GM12878 (cell line): ENCODE results near the gene HIKESHI. TPM values are rescaled to one million over a fixed set of nuclear protein-coding genes. Genes with fewer than 3 reads are reported as not detected.
A peak's percentile ranks its signal among the peaks of the same experiment; 100 is the strongest.

Source experiments
- ATAC-seq: fragments of 200-7000 bp; cut with Tn5 transposase; 3 replicates; pipeline ENCODE4 v1.9.1; 2020; ENCODE audit warnings: mild to moderate bottlenecking, moderate library complexity
- BruUV-seq: library from RNA; stranded (reverse); fragments of 400-500 nt; replicated peaks from 2 replicates; lab custom pipeline; 2021; lab: Mats Ljungman, UMichigan
- CTCF ChIA-PET: fragments of 300-600 bp; sonication (Branson Sonifier 250); formaldehyde crosslinking; extraction: SDS; loops from one replicate; lab custom pipeline; 2021; ENCODE audit warnings: inconsistent platforms; lab: Yijun Ruan, JAX
- POLR2A ChIA-PET: fragments of 350-600 bp; formaldehyde crosslinking; extraction: SDS; loops from one replicate; lab custom pipeline; 2021; ENCODE audit warnings: inconsistent platforms; lab: Charles Lee
- RAD21 ChIA-PET: fragments of 300-600 bp; sonication (Branson Sonifier 250); formaldehyde crosslinking; loops from one replicate; lab custom pipeline; 2023; ENCODE audit warnings: antibody characterized with exemption; ENCODE audit not compliant: unreplicated experiment; lab: Charles Lee
- SMC1A ChIA-PET: fragments of 300-600 bp; sonication (Branson Sonifier 250); formaldehyde crosslinking; loops from one replicate; lab custom pipeline; 2023; ENCODE audit not compliant: unreplicated experiment, uncharacterized antibody; lab: Charles Lee
- DNase-seq: peaks from one replicate; pipeline ENCODE4 v3.0.0-alpha.2; 2011; ENCODE audit warnings: low read depth, low spot score
- FAIRE-seq: peaks from 3 replicates; lab custom pipeline; 2011; peaks lifted over from hg19 to GRCh38; lab: Jason Lieb, UNC
- H2AFZ ChIP-seq: 2 replicates; pipeline ENCODE4 v1.6.0; 2011; ENCODE audit warnings: low read depth, low read length, control low read depth; ENCODE audit not compliant: control insufficient read depth
- H3K27ac ChIP-seq: 2 replicates; pipeline ENCODE4 v1.5.1; 2011; ENCODE audit warnings: control low read depth; ENCODE audit not compliant: control insufficient read depth, insufficient read depth
- H3K27me3 ChIP-seq, 2 experiments: replicated peaks in 1 of 2; 2 replicates each; pipeline versions ENCODE4 v1.6.0 to v1.6.1; 2011; ENCODE audit warnings: low read length in 1 of 2; ENCODE audit not compliant: control insufficient read depth in 2 of 2, insufficient read depth in 2 of 2
- H3K36me3 ChIP-seq, 2 experiments: 2 replicates each; pipeline ENCODE4 v1.5.1; 2011; ENCODE audit warnings: low read length in 1 of 2; ENCODE audit not compliant: control insufficient read depth in 2 of 2, insufficient read depth in 2 of 2
- H3K4me1 ChIP-seq: 2 replicates; pipeline ENCODE4 v1.6.1; 2011; ENCODE audit warnings: mild to moderate bottlenecking, low read length, moderate library complexity, mixed read lengths; ENCODE audit not compliant: control insufficient read depth, insufficient read depth
- H3K4me2 ChIP-seq: 2 replicates; pipeline ENCODE4 v1.6.0; 2011; ENCODE audit warnings: control low read depth; ENCODE audit not compliant: control insufficient read depth, insufficient read depth
- H3K4me3 ChIP-seq: fragments of 200-600 bp; sonication (generic); 2 replicates; pipeline ENCODE4 v1.5.1; 2016
- H3K79me2 ChIP-seq: 2 replicates; pipeline ENCODE4 v1.6.0; 2011; ENCODE audit warnings: low read length; ENCODE audit not compliant: control insufficient read depth, insufficient read depth
- H3K9ac ChIP-seq: 2 replicates; pipeline ENCODE4 v1.8.0; 2011; ENCODE audit warnings: low read length, control low read depth, mixed read lengths; ENCODE audit not compliant: control insufficient read depth, insufficient read depth
- H3K9me3 ChIP-seq: replicated peaks from 3 replicates; pipeline ENCODE4 v1.5.1; 2011; ENCODE audit warnings: mild to moderate bottlenecking, low read length; ENCODE audit not compliant: control insufficient read depth, insufficient read depth
- H4K20me1 ChIP-seq: 2 replicates; pipeline ENCODE4 v1.6.0; 2011; ENCODE audit not compliant: control insufficient read depth, insufficient read depth
- POU2F2 ChIP-seq: IDR thresholded peaks from 3 replicates; pipeline ENCODE4 v1.6.1; 2011; ENCODE audit warnings: low read depth, mild to moderate bottlenecking, low read length, borderline replicate concordance
- PRDM15 ChIP-seq: fragments of 450-650 bp; formaldehyde crosslinking; IDR thresholded peaks from 2 replicates; pipeline ENCODE4 v1.4.0; 2020; ENCODE audit warnings: mild to moderate bottlenecking, moderate library complexity
- SIN3A ChIP-seq: IDR thresholded peaks from 2 replicates; pipeline ENCODE4 v1.6.1; 2012; ENCODE audit warnings: low read depth, low read length, improper control_type of control experiment
- ZBTB4 ChIP-seq: fragments of 450-650 bp; formaldehyde crosslinking; IDR thresholded peaks from 2 replicates; pipeline ENCODE4 v1.4.0; 2022; ENCODE audit warnings: mild to moderate bottlenecking, moderate library complexity
- ZNF687 ChIP-seq: fragments of 450-650 bp; IDR thresholded peaks from 2 replicates; pipeline ENCODE4 v1.6.1; 2017; ENCODE audit warnings: mild to moderate bottlenecking, moderate library complexity
- in situ Hi-C: fragments of 300-500 bp; cut with MboI; formaldehyde crosslinking; loops from 9 replicates; pipeline ENCODE4 v1.14.3; 2018; ENCODE audit warnings: mixed read lengths
- intact Hi-C: fragments of 100-400 bp; cut with micrococcal nuclease; formaldehyde crosslinking; loops from one replicate; pipeline ENCODE4 v1.14.2; 2022; ENCODE audit not compliant: unreplicated experiment
- polyA plus RNA-seq, 11 experiments: library from polyadenylated mRNA; depleted of rRNA in 4 of 11; unstranded in 6 of 11; stranded (reverse) in 5 of 11; fragments of >200 nt; fragmentation: Nextera tagmentation in 4 of 11; fragmentation: Illumina TruSeq in 1 of 11; extraction: Ambion mirVana in 4 of 11; extraction: Trizol in 1 of 11; gene quantifications; 1 replicate in 1 of 11; 2 replicates in 10 of 11; pipeline versions ENCODE4 v1.2.1 to v1.2.3, GENCODE V29; 2011 to 2016; ENCODE audit warnings: inconsistent platforms in 2 of 11, missing spikeins in 2 of 11, low read depth in 1 of 11
- total RNA-seq, 4 experiments: library from RNA; depleted of rRNA in 3 of 4; stranded (reverse); fragments of >200 nt in 3 of 4; fragmentation: Illumina TruSeq in 1 of 4; extraction: Trizol in 1 of 4; gene quantifications; 2 replicates each; pipeline versions ENCODE4 v1.2.1 to v1.2.3, GENCODE V29; 2013 to 2021
- TF ChIP-seq, protein P1 (sequence below): fragments of 450-650 bp; IDR thresholded peaks from 2 replicates; pipeline ENCODE4 v1.6.1; 2017; ENCODE audit warnings: mild to moderate bottlenecking, moderate library complexity

The HIKESHI gene
- total and polyA plus RNA-seq, 10 of the 15 experiments (the other 5 are each of a cell fraction or from before 2014, with no cell fraction given): 42.3 to 228 (median 85.7) TPM

GRCh38 chr11:86257446-86257845, 44.6 kb upstream of the HIKESHI start:
- Histone ChIP-seq H2AFZ (no peak overlapping the region), H3K27me3 (no peaks in the 10 kb centered on the region), H4K20me1 (no peaks in the 10 kb centered on the region), H3K4me1 (peaks cover 14% of the 10 kb centered on the region), H3K4me2 (no peak overlapping the region), H3K9ac (no peak overlapping the region), H3K79me2 (peaks cover 59% of the 10 kb centered on the region), H3K36me3 (peaks cover 12 to 20% of the 10 kb centered on the region in 2 experiments), H3K4me3 (no peak overlapping the region), H3K9me3 (no peaks in the 10 kb centered on the region), H3K27ac (peak overlapping the region; percentile 33; the same call in 1 of the 2 replicates)
- FAIRE-seq (no peak), DNase-seq (no peak), ATAC-seq (no peak)
- ChIA-PET CTCF (no interaction called here), POLR2A (interaction anchor here (0.6 to 0.7 kb wide), 3 partner anchors 132 to 266 kb away, joined by 3 to 10 read pairs (median 3); no protein-coding TSS in a partner anchor), SMC1A (interaction anchor here (0.7 to 1.0 kb wide), 2 partner anchors 9 to 141 kb away, joined by 3 read pairs; no protein-coding TSS in a partner anchor), RAD21 (interaction anchor here (0.6 kb wide), 1 partner anchor 89 kb away, joined by 3 read pairs; no protein-coding TSS in a partner anchor)
- intact Hi-C loops (no loop called here), in situ Hi-C loops (no loop called here)
- BruUV-seq: TSS peak; percentile 21
- peak; percentile 86 for TF ChIP-seq ZNF687
- TF ChIP-seq, protein P1, sequence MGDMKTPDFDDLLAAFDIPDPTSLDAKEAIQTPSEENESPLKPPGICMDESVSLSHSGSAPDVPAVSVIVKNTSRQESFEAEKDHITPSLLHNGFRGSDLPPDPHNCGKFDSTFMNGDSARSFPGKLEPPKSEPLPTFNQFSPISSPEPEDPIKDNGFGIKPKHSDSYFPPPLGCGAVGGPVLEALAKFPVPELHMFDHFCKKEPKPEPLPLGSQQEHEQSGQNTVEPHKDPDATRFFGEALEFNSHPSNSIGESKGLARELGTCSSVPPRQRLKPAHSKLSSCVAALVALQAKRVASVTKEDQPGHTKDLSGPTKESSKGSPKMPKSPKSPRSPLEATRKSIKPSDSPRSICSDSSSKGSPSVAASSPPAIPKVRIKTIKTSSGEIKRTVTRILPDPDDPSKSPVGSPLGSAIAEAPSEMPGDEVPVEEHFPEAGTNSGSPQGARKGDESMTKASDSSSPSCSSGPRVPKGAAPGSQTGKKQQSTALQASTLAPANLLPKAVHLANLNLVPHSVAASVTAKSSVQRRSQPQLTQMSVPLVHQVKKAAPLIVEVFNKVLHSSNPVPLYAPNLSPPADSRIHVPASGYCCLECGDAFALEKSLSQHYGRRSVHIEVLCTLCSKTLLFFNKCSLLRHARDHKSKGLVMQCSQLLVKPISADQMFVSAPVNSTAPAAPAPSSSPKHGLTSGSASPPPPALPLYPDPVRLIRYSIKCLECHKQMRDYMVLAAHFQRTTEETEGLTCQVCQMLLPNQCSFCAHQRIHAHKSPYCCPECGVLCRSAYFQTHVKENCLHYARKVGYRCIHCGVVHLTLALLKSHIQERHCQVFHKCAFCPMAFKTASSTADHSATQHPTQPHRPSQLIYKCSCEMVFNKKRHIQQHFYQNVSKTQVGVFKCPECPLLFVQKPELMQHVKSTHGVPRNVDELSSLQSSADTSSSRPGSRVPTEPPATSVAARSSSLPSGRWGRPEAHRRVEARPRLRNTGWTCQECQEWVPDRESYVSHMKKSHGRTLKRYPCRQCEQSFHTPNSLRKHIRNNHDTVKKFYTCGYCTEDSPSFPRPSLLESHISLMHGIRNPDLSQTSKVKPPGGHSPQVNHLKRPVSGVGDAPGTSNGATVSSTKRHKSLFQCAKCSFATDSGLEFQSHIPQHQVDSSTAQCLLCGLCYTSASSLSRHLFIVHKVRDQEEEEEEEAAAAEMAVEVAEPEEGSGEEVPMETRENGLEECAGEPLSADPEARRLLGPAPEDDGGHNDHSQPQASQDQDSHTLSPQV: peak; percentile 97
- TF ChIP-seq SIN3A: no peak
- 0 out of 2 replicates have a peak, but pooled peaks have one; percentile 28 for TF ChIP-seq PRDM15 (CRISPR knock-in tag)
- TF ChIP-seq ZBTB4: 0 out of 2 replicates have a peak, but pooled peaks have one; percentile 15
- TF ChIP-seq POU2F2: no peak
